ENCODE measurements around the gene VIT.

GRCh38 chr2:36711741-36712314 lies 15.3 kb downstream of the VIT start:
- no peak for TF ChIP-seq POLR2AphosphoS5 (IDR thresholded peaks at IDR 0.05; ENCODE audit: low read depth, low read length)
- no peak for TF ChIP-seq POLR2A (IDR thresholded peaks at IDR 0.05; ENCODE audit: low read depth, low read length)
- TF ChIP-seq TAF1 (IDR thresholded peaks at IDR 0.05; ENCODE audit: low read depth, low read length) = no peak
- TF ChIP-seq PAX5 (IDR thresholded peaks at IDR 0.05; ENCODE audit: insufficient read depth, low read length, severe bottlenecking) = no peak
- no peak for TF ChIP-seq SPI1 (IDR thresholded peaks at IDR 0.05; ENCODE audit: low read depth, low read length)
- TF ChIP-seq POU2F2 (IDR thresholded peaks at IDR 0.05; ENCODE audit: low read depth, low read length) = no peak

Measured in GM12891 (cell line).